Prostate gland (tissue), 2 donors: ENCODE data around the gene GBX1. TPM values are rescaled to one million over a fixed set of nuclear protein-coding genes. Genes with fewer than 3 reads are reported as not detected.

ENCODE experiments used
- DNase-seq: peaks from one replicate; pipeline ENCODE4 v3.0.0-alpha.2; 2019; ENCODE audit warnings: low spot score
- H3K27ac ChIP-seq, 2 donors: fragments of 200-600 bp; sonication (generic); 2 replicates each; pipeline ENCODE4 v1.5.1; 2017 to 2019
- H3K27me3 ChIP-seq: fragments of 200-600 bp; sonication (generic); replicated peaks from 2 replicates; pipeline ENCODE4 v1.5.1; 2019; ENCODE audit not compliant: insufficient read depth
- H3K36me3 ChIP-seq, 2 donors: fragments of 200-600 bp; sonication (generic); 1 replicate in 1 of 2; 2 replicates in 1 of 2; pipeline versions ENCODE4 v1.5.1 to v1.8.1; 2017 to 2019
- H3K4me1 ChIP-seq: fragments of 200-600 bp; sonication (generic); replicated peaks from 2 replicates; pipeline ENCODE4 v1.5.1; 2019
- H3K4me3 ChIP-seq, 2 donors: fragments of 200-600 bp; sonication (generic); 2 replicates each; pipeline ENCODE4 v1.5.1; 2017 to 2019
- H3K9me3 ChIP-seq: fragments of 200-600 bp; sonication (generic); 2 replicates; pipeline ENCODE4 v1.5.1; 2017
- CTCF ChIP-seq, 4 experiments: fragments of 200-600 bp in 2 of 4; fragments of 450-650 bp in 2 of 4; sonication (generic) in 2 of 4; IDR thresholded peaks; 1 replicate in 3 of 4; 2 replicates in 1 of 4; pipeline ENCODE4 v1.5.1; 2016 to 2019; ENCODE audit warnings: antibody characterized with exemption in 4 of 4, mild to moderate bottlenecking in 2 of 4, moderate library complexity in 2 of 4
- POLR2A ChIP-seq: fragments of 450-650 bp; IDR thresholded peaks from one replicate; pipeline ENCODE4 v1.6.1; 2016; ENCODE audit warnings: antibody characterized with exemption, mild to moderate bottlenecking
- POLR2AphosphoS5 ChIP-seq: sonication (generic); formaldehyde crosslinking; IDR thresholded peaks from one replicate; pipeline ENCODE4 v1.6.1; 2017; ENCODE audit warnings: antibody characterized with exemption
- WGBS: methylation state at CpG from one replicate; pipeline ENCODE4 v1.1.5; 2018; 5-methylcytosine and 5-hydroxymethylcytosine counted together
- intact Hi-C: fragments of 100-400 bp; cut with DNase I; formaldehyde crosslinking; loops from one replicate; pipeline ENCODE4 v1.14.2; 2022
- total RNA-seq, 2 donors: library from RNA; depleted of rRNA; stranded (reverse); fragments of >200 nt; gene quantifications; one replicate each; pipeline ENCODE4 v1.1.0, GENCODE V29; 2016

The GBX1 gene
- total RNA-seq, 2 donors from 2014 or later, result not detected

DNA sequence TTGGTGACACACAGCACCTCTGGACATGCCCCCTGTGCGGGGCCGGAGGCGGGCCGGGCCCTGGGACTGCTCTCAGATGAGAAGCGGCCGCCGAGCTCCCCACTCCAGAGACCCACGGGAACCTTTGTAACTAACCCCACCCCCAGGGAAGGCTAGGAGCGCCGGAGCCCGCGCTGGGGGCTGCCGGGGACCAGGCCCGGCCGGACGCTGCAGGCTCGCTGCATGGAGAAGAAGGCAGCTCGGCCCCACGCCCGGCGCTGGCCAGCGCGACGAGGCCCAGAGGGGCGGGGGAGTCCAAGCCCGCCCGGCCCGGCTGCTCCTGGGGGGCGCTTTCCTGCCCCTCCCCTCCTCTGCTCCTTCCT is 44.7 kb downstream of the GBX1 start:
- Histone ChIP-seq H3K27ac (no peak overlapping the region), H3K9me3 (no peaks in the 10 kb centered on the region), H3K27me3 (no peaks in the 10 kb centered on the region), H3K4me1 (peaks cover 7% of the 10 kb centered on the region), H3K4me3 (no peak overlapping the region), H3K36me3 (peaks cover 13 to 27% of the 10 kb centered on the region in 2 donors)
- no peak for DNase-seq
- WGBS, result 89% methylated on average over 26 of the region's 29 CpGs
- TF ChIP-seq CTCF (IDR thresholded peaks at IDR 0.05) (no peak), POLR2AphosphoS5 (no peak), POLR2A (no peak)
- intact Hi-C loops, result loop anchor here (5.0 kb wide), 1 partner anchor 180 kb away; no protein-coding TSS in a partner anchor

GRCh38 chr7:151122276-151122675 is 45.2 kb downstream of the GBX1 start:
- TF ChIP-seq POLR2AphosphoS5 (no peak), CTCF (IDR thresholded peaks at IDR 0.05) (peak in 1 of 4 experiments; percentile 24), POLR2A (no peak)
- WGBS, result 75% methylated on average over 24 of the region's 24 CpGs

DNA sequence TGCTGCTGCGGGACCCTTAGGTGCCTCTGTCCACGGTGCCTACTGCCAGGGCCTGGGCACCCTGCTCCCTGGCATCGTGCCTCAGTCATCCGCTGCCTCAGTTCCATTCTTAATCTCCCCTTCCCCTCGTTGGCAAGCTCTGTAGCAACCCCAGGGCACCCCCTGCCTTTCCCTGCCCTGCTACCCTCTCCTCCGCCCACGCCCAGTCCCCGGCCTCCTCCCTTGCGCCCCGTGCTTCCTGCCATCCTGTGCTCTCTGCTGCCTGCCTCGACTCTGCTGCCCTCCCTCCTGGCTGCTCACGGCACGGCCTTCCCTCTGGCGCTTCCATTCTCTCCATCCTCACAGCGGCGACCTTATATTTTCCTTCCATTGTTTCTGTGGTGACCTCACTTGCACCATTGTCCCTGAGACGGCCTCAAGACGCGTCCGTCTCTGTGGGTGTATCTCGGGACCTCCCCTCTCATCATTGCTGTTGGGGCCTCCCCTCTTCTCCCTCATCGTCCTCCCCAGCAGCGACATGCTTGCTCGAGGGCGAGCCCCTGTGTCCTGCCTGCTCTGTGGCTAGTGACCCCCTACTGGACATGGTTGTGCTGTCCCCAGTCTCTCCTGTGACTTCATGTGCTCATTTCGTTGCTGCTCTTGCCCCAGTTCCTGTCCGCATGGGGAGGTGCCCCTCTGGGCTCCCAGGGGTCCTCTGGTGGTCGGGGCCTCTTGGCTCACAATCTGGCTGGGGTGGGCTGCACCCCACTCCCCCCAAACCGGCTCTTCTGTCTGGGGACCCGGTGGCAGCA is 45.9 kb downstream of the GBX1 start:
- H3K4me3 ChIP-seq, result no peak overlapping the region
- H3K36me3 ChIP-seq, result peaks cover 13 to 27% of the 10 kb centered on the region in 2 donors
- intact Hi-C loops, result loop anchor here (5.0 kb wide), 1 partner anchor 181 kb away; no protein-coding TSS in a partner anchor
- H3K4me1 ChIP-seq, result peaks cover 9% of the 10 kb centered on the region
- no peaks in the 10 kb centered on the region for H3K9me3 ChIP-seq
- no peaks in the 10 kb centered on the region for H3K27me3 ChIP-seq
- WGBS, result 82% methylated on average over 30 of the region's 30 CpGs
- H3K27ac ChIP-seq, result no peak overlapping the region
- DNase-seq, result no peak
- TF ChIP-seq POLR2A (no peak), CTCF (IDR thresholded peaks at IDR 0.05) (no peak), POLR2AphosphoS5 (no peak)

More at GRCh38 chr7:151122276-151122675, 45.2 kb downstream of the GBX1 start:
- no peak overlapping the region for H3K27ac ChIP-seq
- intact Hi-C loops, result loop anchor here (5.0 kb wide), 1 partner anchor 180 kb away; no protein-coding TSS in a partner anchor
- H3K27me3 ChIP-seq, result no peaks in the 10 kb centered on the region
- no peaks in the 10 kb centered on the region for H3K9me3 ChIP-seq
- DNase-seq, result no peak
- H3K4me1 ChIP-seq, result peaks cover 7% of the 10 kb centered on the region
- H3K4me3 ChIP-seq, result no peak overlapping the region
- H3K36me3 ChIP-seq, result peaks cover 13 to 27% of the 10 kb centered on the region in 2 donors

DNA sequence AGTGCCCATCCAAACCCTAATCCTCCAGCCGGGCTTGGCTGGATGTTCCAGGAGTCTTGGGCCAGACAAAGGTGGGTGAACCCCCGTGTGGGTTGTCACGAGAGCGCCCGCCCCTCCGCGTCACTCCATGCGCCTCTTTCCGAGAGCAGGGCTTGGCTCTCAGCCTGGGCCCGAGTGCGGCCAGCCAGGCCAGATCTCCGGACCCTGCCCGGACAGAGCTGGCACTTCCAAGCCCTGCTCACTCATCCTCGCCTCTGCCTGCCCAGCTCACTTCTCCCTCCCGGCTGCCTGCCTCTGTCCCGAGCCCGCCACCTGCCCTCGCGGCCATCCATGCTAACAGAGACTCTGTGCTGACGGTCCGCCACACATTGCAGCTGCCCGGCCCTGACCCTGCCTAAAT is 46.6 kb downstream of the GBX1 start:
- intact Hi-C loops, result loop anchor here (5.0 kb wide), 1 partner anchor 181 kb away; no protein-coding TSS in a partner anchor
- no peak overlapping the region for H3K27ac ChIP-seq
- peaks cover 13 to 27% of the 10 kb centered on the region in 2 donors for H3K36me3 ChIP-seq
- DNase-seq, result no peak
- H3K4me1 ChIP-seq, result peaks cover 14% of the 10 kb centered on the region
- H3K27me3 ChIP-seq, result no peaks in the 10 kb centered on the region
- no peak for TF ChIP-seq POLR2A
- no peak for TF ChIP-seq POLR2AphosphoS5
- no peak for TF ChIP-seq CTCF (IDR thresholded peaks at IDR 0.05)
- H3K4me3 ChIP-seq, result no peak overlapping the region
- H3K9me3 ChIP-seq, result no peaks in the 10 kb centered on the region
- WGBS, result 87% methylated on average over 22 of the region's 22 CpGs
